WTC11 (cell line): ENCODE measurements around the gene CEMIP. TPM values are rescaled to one million over a fixed set of nuclear protein-coding genes. Genes with fewer than 3 reads are reported as not detected.

Experiments used
- ATAC-seq: fragments of 200-7000 bp; cut with Tn5 transposase; 2 replicates; pipeline ENCODE4 v1.10.0; 2021; ENCODE audit warnings: mild to moderate bottlenecking, moderate library complexity
- CTCF ChIA-PET: fragments of 300-600 bp; sonication (Branson Sonifier 250); formaldehyde crosslinking; loops from one replicate; lab custom pipeline; 2021; ENCODE audit warnings: antibody characterized with exemption; lab: Charles Lee
- POLR2A ChIA-PET: fragments of 350-600 bp; sonication (Branson Sonifier 250); formaldehyde crosslinking; loops from one replicate; lab custom pipeline; 2021; ENCODE audit warnings: antibody characterized with exemption; lab: Charles Lee
- DNase-seq: peaks from one replicate; pipeline ENCODE4 v3.0.0; 2021; ENCODE audit warnings: low spot score
- H3K27ac Mint-ChIP-seq: 2 replicates; pipeline ENCODE4 v1.8.0; 2021; ENCODE audit warnings: mixed read lengths
- H3K27me3 Mint-ChIP-seq: 2 replicates; pipeline ENCODE4 v1.8.0; 2021; ENCODE audit warnings: low read depth, mild to moderate bottlenecking, moderate library complexity, mixed read lengths
- H3K36me3 Mint-ChIP-seq: 2 replicates; pipeline ENCODE4 v1.8.0; 2021; ENCODE audit warnings: mixed read lengths
- H3K4me1 Mint-ChIP-seq: 2 replicates; pipeline ENCODE4 v1.8.0; 2022; ENCODE audit warnings: mixed read lengths
- H3K4me3 Mint-ChIP-seq: 2 replicates; pipeline ENCODE4 v1.8.0; 2021; ENCODE audit warnings: mild to moderate bottlenecking, moderate library complexity, mixed read lengths
- H3K9me3 Mint-ChIP-seq: 2 replicates; pipeline ENCODE4 v1.8.0; 2021; ENCODE audit warnings: mixed read lengths
- CREB1 ChIP-seq: sonication (generic); formaldehyde crosslinking; IDR thresholded peaks from 2 replicates; pipeline ENCODE4 v1.8.0; 2023; ENCODE audit warnings: mild to moderate bottlenecking, missing genetic modification reagents
- E2F5 ChIP-seq: sonication (generic); formaldehyde crosslinking; IDR thresholded peaks from 2 replicates; pipeline ENCODE4 v1.8.1; 2022; ENCODE audit warnings: mild to moderate bottlenecking, moderate library complexity, missing genetic modification reagents
- ESRRA ChIP-seq: sonication (generic); formaldehyde crosslinking; IDR thresholded peaks from 2 replicates; pipeline ENCODE4 v1.8.1; 2022; ENCODE audit warnings: mild to moderate bottlenecking, missing genetic modification reagents, borderline replicate concordance
- FOXK1 ChIP-seq: sonication (generic); formaldehyde crosslinking; IDR thresholded peaks from 2 replicates; pipeline ENCODE4 v1.8.0; 2022; ENCODE audit warnings: mild to moderate bottlenecking, moderate library complexity, missing genetic modification reagents
- HMGXB4 ChIP-seq: sonication (generic); formaldehyde crosslinking; IDR thresholded peaks from 2 replicates; pipeline ENCODE4 v1.8.1; 2023; ENCODE audit warnings: mild to moderate bottlenecking, moderate library complexity, missing genetic modification reagents
- IRF1 ChIP-seq: sonication (generic); formaldehyde crosslinking; IDR thresholded peaks from 2 replicates; pipeline ENCODE4 v1.8.0; 2023; ENCODE audit warnings: missing genetic modification reagents
- MXD4 ChIP-seq: fragments of 250-450 bp; sonication (Bioruptor Pico); IDR thresholded peaks from 2 replicates; pipeline ENCODE4 v1.8.0; 2021; ENCODE audit warnings: mild to moderate bottlenecking, moderate library complexity, borderline replicate concordance
- MYBL2 ChIP-seq: sonication (generic); formaldehyde crosslinking; IDR thresholded peaks from 2 replicates; pipeline ENCODE4 v1.8.1; 2023; ENCODE audit warnings: mild to moderate bottlenecking, moderate library complexity, missing genetic modification reagents
- NFYB ChIP-seq: sonication (generic); formaldehyde crosslinking; conservative IDR thresholded peaks from 2 replicates; pipeline ENCODE4 v1.8.0; 2022; ENCODE audit warnings: low read depth, missing genetic modification reagents
- NR3C1 ChIP-seq: sonication (generic); formaldehyde crosslinking; conservative IDR thresholded peaks from 2 replicates; pipeline ENCODE4 v1.8.1; 2023; ENCODE audit warnings: low read depth, mild to moderate bottlenecking, missing genetic modification reagents
- SMAD4 ChIP-seq: sonication (generic); formaldehyde crosslinking; IDR thresholded peaks from 2 replicates; pipeline ENCODE4 v1.8.0; 2022; ENCODE audit warnings: mild to moderate bottlenecking, missing genetic modification reagents
- SP1 ChIP-seq: sonication (generic); formaldehyde crosslinking; conservative IDR thresholded peaks from 2 replicates; pipeline ENCODE4 v1.8.1; 2022; ENCODE audit warnings: missing genetic modification reagents
- TCF7 ChIP-seq: sonication (generic); formaldehyde crosslinking; IDR thresholded peaks from 2 replicates; pipeline ENCODE4 v1.8.0; 2022; ENCODE audit warnings: mild to moderate bottlenecking, low read depth, missing genetic modification reagents, moderate library complexity
- USF1 ChIP-seq: sonication (generic); formaldehyde crosslinking; IDR thresholded peaks from 2 replicates; pipeline ENCODE4 v1.8.0; 2022; ENCODE audit warnings: mild to moderate bottlenecking, missing genetic modification reagents
- ZNF263 ChIP-seq: sonication (generic); formaldehyde crosslinking; IDR thresholded peaks from 2 replicates; pipeline ENCODE4 v1.8.1; 2022; ENCODE audit warnings: low read depth, mild to moderate bottlenecking, moderate library complexity, missing genetic modification reagents
- ZNF512 ChIP-seq: sonication (generic); formaldehyde crosslinking; IDR thresholded peaks from 2 replicates; pipeline ENCODE4 v1.8.1; 2022; ENCODE audit warnings: missing genetic modification reagents, borderline replicate concordance
- ZSCAN18 ChIP-seq: fragments of 250-450 bp; sonication (Bioruptor Pico); IDR thresholded peaks from 2 replicates; pipeline ENCODE4 v2.1.2; 2022; ENCODE audit warnings: mild to moderate bottlenecking, moderate library complexity
- total RNA-seq: library from RNA; stranded (reverse); gene quantifications from 3 replicates; pipeline ENCODE4 v1.2.3, GENCODE V29; 2021

Gene CEMIP
- total RNA-seq, 1 experiment from 2014 or later, result 0.87 TPM

GRCh38 chr15:80754014-80754413 lies 25.2 kb upstream of the CEMIP start:
- ChIA-PET POLR2A (no interaction called here), CTCF (interaction anchor here (0.9 kb wide), 2 partner anchors 94 to 241 kb away, joined by 3 read pairs; no protein-coding TSS in a partner anchor)
- Mint-ChIP-seq H3K4me1 (peaks cover 20% of the 10 kb centered on the region), H3K36me3 (peaks cover 10% of the 10 kb centered on the region), H3K9me3 (no peaks in the 10 kb centered on the region), H3K4me3 (no peak overlapping the region), H3K27me3 (no peaks in the 10 kb centered on the region), H3K27ac (no peak overlapping the region; the same call in 1 of the 2 replicates)
- ATAC-seq, result no peak
- no peak for DNase-seq
- TF ChIP-seq IRF1, result no peak
- TF ChIP-seq SP1 (CRISPR knock-in tag), result no peak
- no peak for TF ChIP-seq ZNF263 (CRISPR knock-in tag)
- TF ChIP-seq E2F5 (CRISPR knock-in tag), result no peak
- TF ChIP-seq MXD4 (CRISPR knock-in tag), result no peak
- no peak for TF ChIP-seq NFYB
- no peak for TF ChIP-seq CREB1 (CRISPR knock-in tag)

- ATAC-seq (no peak), DNase-seq (no peak)
- Mint-ChIP-seq H3K4me3 (no peak overlapping the region), H3K9me3 (no peaks in the 10 kb centered on the region), H3K27me3 (no peaks in the 10 kb centered on the region)
- no peak for TF ChIP-seq ZSCAN18 (CRISPR knock-in tag)
- TF ChIP-seq MYBL2 (CRISPR knock-in tag), result no peak
- TF ChIP-seq USF1 (CRISPR knock-in tag), result no peak
- TF ChIP-seq NFYB, result no peak
- TF ChIP-seq ZNF512 (CRISPR knock-in tag), result no peak
- no peak for TF ChIP-seq HMGXB4 (CRISPR knock-in tag)
- no peak for TF ChIP-seq NR3C1 (CRISPR knock-in tag)
- no peak for TF ChIP-seq SMAD4 (CRISPR knock-in tag)
- no peak for TF ChIP-seq ESRRA (CRISPR knock-in tag)
- no peak for TF ChIP-seq FOXK1 (CRISPR knock-in tag)
- TF ChIP-seq TCF7 (CRISPR knock-in tag), result no peak
- TF ChIP-seq, all 79 proteins: peak for 0
- ChIA-PET POLR2A (no interaction called here), CTCF (interaction anchor here (0.9 to 1.6 kb wide), 5 partner anchors 21 to 299 kb away, joined by 3 to 10 read pairs (median 8); partner anchors contain the start of gene CEMIP)
- Mint-ChIP-seq H3K27ac (0 out of 2 replicates have a peak overlapping the region, but pooled peaks have one; percentile 37), H3K4me1 (peaks cover 17% of the 10 kb centered on the region), H3K36me3 (peaks cover 3% of the 10 kb centered on the region; the same call in 1 of the 2 replicates)
These were observed 23.3 kb upstream of the CEMIP start for GRCh38 chr15:80755885-80756284.
